ENCODE data around the gene ATP5PD. TPM values are rescaled to one million over a fixed set of nuclear protein-coding genes. Genes with fewer than 3 reads are reported as not detected.

Gene ATP5PD
- total and polyA plus RNA-seq, 2 of the 13 experiments (the other 11 are each of a cell fraction or from before 2014, with no cell fraction given): 158 to 428 TPM

- H3K9me3 ChIP-seq (ENCODE audit: low read length): no peaks in the 10 kb centered on the region
Observed at GRCh38 chr17:75061055-75061438, 14.3 kb upstream of the ATP5PD start.

More at GRCh38 chr17:75061055-75061438, 14.3 kb upstream of the ATP5PD start:
- no TSS peak for BruUV-seq (replicated peaks)
- no peak for ATAC-seq
- Histone ChIP-seq H3K9ac (ENCODE audit: insufficient read depth, low read depth, low read length) (no peak overlapping the region), H3K4me2 (ENCODE audit: low read depth, low read length) (no peak overlapping the region), H3K79me2 (ENCODE audit: insufficient read depth, low read length) (no peaks in the 10 kb centered on the region), H3K4me1 (ENCODE audit: insufficient read depth, low read length) (peaks cover 5% of the 10 kb centered on the region; the same call in 1 of the 2 replicates), H2AFZ (ENCODE audit: low read length) (no peak overlapping the region), H4K20me1 (ENCODE audit: insufficient read depth, low read length) (no peaks in the 10 kb centered on the region), H3K27me3 (ENCODE audit: control insufficient read depth in 1 of 2, insufficient read depth in 2 of 2, low read length in 2 of 2) (no peaks in the 10 kb centered on the region), H3K27ac (ENCODE audit: extremely low read length, insufficient read depth, low read length) (no peak overlapping the region), H3K36me3 (replicated peaks in 1 of 2; ENCODE audit: control insufficient read depth in 1 of 2, insufficient read depth in 2 of 2, low read length in 2 of 2) (peaks cover 27 to 59% of the 10 kb centered on the region in 2 experiments), H3K4me3 (replicated peaks in 1 of 3; ENCODE audit: insufficient read depth in 1 of 3, low read depth in 2 of 3, low read length in 3 of 3) (no peak overlapping the region)
- TF ChIP-seq KAT2B (IDR thresholded peaks at IDR 0.05; ENCODE audit: borderline replicate concordance, low read depth, low read length) (no peak), ZGPAT (CRISPR knock-in tag; IDR thresholded peaks at IDR 0.05) (no peak), ZBTB4 (CRISPR knock-in tag; IDR thresholded peaks at IDR 0.05; ENCODE audit: borderline replicate concordance) (no peak), ZNF234 (CRISPR knock-in tag; conservative IDR thresholded peaks at IDR 0.05) (no peak), RFX5 (IDR thresholded peaks at IDR 0.05; ENCODE audit: low read depth, low read length) (no peak), CHD4 (IDR thresholded peaks at IDR 0.05; ENCODE audit: borderline replicate concordance, low read length) (no peak), KDM2A (CRISPR knock-in tag; IDR thresholded peaks at IDR 0.05; ENCODE audit: borderline replicate concordance, low read depth) (no peak), PAF1 (CRISPR knock-in tag; IDR thresholded peaks at IDR 0.05) (no peak), NBN (conservative IDR thresholded peaks at IDR 0.05) (no peak)
- TF ChIP-seq, protein P1, sequence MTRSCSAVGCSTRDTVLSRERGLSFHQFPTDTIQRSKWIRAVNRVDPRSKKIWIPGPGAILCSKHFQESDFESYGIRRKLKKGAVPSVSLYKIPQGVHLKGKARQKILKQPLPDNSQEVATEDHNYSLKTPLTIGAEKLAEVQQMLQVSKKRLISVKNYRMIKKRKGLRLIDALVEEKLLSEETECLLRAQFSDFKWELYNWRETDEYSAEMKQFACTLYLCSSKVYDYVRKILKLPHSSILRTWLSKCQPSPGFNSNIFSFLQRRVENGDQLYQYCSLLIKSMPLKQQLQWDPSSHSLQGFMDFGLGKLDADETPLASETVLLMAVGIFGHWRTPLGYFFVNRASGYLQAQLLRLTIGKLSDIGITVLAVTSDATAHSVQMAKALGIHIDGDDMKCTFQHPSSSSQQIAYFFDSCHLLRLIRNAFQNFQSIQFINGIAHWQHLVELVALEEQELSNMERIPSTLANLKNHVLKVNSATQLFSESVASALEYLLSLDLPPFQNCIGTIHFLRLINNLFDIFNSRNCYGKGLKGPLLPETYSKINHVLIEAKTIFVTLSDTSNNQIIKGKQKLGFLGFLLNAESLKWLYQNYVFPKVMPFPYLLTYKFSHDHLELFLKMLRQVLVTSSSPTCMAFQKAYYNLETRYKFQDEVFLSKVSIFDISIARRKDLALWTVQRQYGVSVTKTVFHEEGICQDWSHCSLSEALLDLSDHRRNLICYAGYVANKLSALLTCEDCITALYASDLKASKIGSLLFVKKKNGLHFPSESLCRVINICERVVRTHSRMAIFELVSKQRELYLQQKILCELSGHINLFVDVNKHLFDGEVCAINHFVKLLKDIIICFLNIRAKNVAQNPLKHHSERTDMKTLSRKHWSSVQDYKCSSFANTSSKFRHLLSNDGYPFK (CRISPR knock-in tag; IDR thresholded peaks at IDR 0.05; ENCODE audit: borderline replicate concordance): no peak
- TF ChIP-seq, protein P2, sequence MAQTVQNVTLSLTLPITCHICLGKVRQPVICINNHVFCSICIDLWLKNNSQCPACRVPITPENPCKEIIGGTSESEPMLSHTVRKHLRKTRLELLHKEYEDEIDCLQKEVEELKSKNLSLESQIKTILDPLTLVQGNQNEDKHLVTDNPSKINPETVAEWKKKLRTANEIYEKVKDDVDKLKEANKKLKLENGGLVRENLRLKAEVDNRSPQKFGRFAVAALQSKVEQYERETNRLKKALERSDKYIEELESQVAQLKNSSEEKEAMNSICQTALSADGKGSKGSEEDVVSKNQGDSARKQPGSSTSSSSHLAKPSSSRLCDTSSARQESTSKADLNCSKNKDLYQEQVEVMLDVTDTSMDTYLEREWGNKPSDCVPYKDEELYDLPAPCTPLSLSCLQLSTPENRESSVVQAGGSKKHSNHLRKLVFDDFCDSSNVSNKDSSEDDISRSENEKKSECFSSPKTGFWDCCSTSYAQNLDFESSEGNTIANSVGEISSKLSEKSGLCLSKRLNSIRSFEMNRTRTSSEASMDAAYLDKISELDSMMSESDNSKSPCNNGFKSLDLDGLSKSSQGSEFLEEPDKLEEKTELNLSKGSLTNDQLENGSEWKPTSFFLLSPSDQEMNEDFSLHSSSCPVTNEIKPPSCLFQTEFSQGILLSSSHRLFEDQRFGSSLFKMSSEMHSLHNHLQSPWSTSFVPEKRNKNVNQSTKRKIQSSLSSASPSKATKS (CRISPR knock-in tag; IDR thresholded peaks at IDR 0.05): no peak
- POLR2A ChIA-PET: interaction anchor here (1.0 to 1.6 kb wide), 4 partner anchors 16 to 94 kb away, joined by 3 read pairs; partner anchors contain the start of gene JPT1
- WGBS (ENCODE audit: low lambda C conversion rate): 98% methylated on average over 10 of the region's 10 CpGs
- in situ Hi-C loops (cut with HindIII; ENCODE audit: extremely low pct_ligation_motif_present, low pct_unique_long_range_greater_than_20kb) (no loop called here), intact Hi-C loops (cut with micrococcal nuclease; ENCODE audit: unreplicated experiment) (no loop called here)
- CTCF ChIA-PET (ENCODE audit: low intra/inter-chr PET ratio, low total read pairs): interaction anchor here (1.9 kb wide), 1 partner anchor 70 kb away, joined by 6 read pairs; no protein-coding TSS in a partner anchor
- no peak for FAIRE-seq
- no peak for DNase-seq (ENCODE audit: low spot score)
